ENCODE measurements around the gene HMHB1.

HMHB1 gene
- 0 reads per million in 2 donors for total RNA-seq

GRCh38 chr5:143812085-143812705 lies at the start of gene HMHB1:
Gene HMHB1, plus strand, starts transcription at chr5:143812161.
- DNase-seq: no peak

DNA sequence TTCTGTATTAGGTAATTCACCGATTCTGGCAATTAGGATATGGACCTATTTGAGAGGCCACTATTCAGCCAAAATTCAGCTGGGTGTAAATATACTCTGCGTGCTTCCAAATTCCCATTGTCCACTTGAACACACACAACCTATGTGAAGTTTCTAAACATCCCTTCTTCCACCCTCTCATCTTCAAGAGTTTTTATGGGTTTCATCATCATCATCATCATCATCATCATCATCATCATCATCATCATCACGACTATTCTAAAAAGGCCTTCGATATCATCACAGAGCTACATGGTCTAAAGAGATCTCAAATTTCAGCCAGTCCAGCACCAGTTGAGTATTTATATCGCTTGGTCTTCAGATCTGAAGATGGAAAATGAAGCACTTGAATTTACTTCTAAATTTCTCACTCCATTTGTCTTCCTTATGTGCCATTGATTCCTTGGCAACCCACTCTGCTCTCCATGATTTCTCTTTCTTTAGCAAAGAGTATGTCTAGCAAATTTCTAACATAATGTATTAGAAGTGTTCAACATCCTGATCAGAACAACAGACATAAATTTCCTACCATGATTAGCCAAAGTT lies 49.2 kb upstream of the HMHB1 start:
- DNase-seq: no peak

DNA sequence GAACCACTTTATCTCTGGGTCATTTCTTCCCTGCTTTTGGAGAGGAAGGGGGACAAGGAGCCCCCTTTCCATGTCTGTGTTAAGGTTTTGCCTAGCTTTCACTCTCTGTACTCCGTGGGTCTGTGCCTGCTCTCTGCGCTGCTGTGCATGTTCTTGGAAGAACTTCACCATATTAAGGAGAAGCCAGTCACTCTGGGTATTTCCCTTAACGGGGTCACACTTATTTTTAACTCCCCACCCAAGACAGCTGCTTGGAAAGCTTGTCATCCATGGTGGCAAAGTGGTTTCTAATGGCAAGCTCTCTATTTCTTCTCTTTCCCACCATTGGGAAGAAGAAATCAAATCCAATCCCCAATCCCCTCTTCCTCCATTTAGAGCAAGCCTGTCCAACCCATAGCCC lies 44.8 kb upstream of the HMHB1 start:
- no peak for DNase-seq

GRCh38 chr5:143769026-143769786 lies 42.8 kb upstream of the HMHB1 start:
- DNase-seq: no peak

DNA sequence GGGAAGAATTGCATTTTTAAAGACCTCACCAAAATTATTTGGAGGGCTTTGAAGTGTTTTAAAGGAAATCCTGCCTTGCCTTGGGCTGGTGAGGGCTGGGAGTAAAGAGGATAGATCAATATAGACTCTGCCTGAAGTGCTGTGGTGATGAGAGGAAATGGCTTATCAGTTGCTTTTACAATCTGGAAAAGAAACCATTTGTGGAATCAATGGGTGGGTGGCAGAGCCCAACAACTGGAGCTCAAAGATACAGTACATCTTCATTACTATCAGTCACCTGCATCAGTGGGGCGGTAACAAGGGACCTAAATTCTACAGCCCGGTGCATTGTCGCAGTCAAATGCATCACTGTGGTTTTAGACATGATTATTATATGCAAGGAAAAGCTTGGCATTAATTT lies 41.5 kb upstream of the HMHB1 start:
- DNase-seq: no peak

- no peak for DNase-seq
Observed at GRCh38 chr5:143771189-143771588, 40.8 kb upstream of the HMHB1 start.

GRCh38 chr5:143771602-143772001 lies 40.4 kb upstream of the HMHB1 start:
- no peak for DNase-seq

DNA sequence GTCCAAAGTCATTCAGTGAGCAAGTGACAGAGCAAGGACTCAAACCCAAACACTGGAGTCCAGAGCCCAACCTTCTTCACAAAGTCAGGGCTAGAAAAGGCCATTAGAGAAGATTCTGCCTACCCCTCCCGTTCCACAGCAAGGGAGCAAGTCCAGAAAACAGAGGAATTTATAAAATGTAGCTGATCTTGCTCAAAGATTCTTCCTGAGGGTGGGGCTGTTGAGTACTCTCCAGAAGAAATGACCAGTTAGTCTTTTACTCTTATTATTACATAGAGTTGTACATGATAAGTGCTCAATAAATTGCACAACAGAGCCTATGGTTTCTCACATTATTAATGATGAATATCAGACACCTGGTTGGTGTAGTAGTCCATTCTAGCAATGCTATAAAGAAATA lies 39.3 kb upstream of the HMHB1 start:
- DNase-seq: no peak

DNA sequence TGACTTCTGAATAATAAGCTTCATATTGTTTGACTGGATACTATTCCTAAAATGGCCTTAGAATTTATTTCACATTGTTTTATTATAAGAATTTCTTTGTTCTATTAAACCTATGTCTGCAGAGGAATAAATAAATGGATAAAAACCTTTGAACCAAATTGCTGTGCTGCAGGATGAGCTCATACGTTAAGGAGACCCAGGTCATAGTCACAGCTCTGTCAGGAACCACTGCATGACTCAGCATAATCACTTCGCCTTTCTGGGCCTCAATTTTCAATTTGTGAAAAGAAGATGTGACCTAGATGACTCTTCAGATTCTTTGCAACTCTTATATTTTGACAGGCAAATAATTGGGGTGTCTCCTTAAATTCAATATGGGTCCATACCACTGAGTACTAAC lies 36.7 kb upstream of the HMHB1 start:
- DNase-seq: no peak

- no peak for DNase-seq
Observed at GRCh38 chr5:143776951-143777350, 35.0 kb upstream of the HMHB1 start.

DNA sequence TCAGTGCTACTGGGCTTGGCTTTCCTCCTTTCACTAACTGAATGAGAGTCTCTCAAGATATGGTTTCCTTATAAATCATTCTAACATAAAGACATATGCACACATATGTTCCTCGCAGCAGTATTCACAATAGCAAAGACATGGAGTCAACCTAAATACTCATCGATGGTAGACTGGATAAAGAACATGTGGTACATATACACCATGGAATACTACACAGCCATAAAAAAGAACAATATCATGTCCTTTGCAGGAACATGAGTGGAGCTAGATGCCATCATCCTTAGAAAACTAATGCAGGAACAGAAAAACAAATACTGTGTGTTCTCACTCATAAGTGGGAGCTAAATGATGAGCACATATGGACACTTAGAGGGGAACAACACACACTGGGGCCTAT lies 32.5 kb upstream of the HMHB1 start:
- no peak for DNase-seq

- no peak for DNase-seq
Observed at GRCh38 chr5:143781993-143782520, 29.9 kb upstream of the HMHB1 start.

- no peak for DNase-seq
Observed at GRCh38 chr5:143782588-143783386, 29.2 kb upstream of the HMHB1 start.

- no peak for DNase-seq
Observed at GRCh38 chr5:143788401-143788800, 23.6 kb upstream of the HMHB1 start.

DNA sequence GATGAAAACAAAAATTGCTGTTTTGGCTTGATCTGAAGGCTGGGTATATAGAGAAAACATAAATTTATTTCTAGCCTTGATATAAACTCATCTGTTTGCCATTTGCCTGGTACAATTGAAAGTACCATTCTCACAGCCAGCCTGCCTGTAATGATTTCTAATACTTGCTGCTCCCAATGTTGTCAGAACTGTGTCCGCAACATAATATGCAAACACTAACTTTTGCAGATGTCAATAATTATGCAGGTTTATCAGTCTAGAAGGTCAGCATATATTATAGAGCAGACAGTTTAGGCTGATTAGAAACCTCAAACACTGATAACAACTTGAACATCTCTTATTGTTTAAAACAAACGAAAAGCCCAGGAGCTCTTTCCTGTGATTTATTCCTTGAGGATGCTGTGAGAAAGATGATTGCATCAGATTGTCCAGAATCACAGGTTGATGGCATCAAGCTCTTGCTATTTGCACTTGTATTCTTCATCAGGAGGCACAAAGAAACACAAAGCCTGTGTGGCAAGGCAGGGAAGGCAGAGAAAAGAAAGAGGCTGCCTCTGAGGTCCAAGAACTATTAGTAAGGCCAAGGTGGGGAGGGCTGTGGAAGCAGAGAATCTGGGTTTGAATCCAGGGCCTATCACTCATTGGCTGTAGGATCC lies 21.4 kb upstream of the HMHB1 start:
- DNase-seq: no peak

- DNase-seq: no peak
Observed at GRCh38 chr5:143791848-143792731, 19.9 kb upstream of the HMHB1 start.

GRCh38 chr5:143793249-143793648 lies 18.7 kb upstream of the HMHB1 start:
- DNase-seq: no peak

DNA sequence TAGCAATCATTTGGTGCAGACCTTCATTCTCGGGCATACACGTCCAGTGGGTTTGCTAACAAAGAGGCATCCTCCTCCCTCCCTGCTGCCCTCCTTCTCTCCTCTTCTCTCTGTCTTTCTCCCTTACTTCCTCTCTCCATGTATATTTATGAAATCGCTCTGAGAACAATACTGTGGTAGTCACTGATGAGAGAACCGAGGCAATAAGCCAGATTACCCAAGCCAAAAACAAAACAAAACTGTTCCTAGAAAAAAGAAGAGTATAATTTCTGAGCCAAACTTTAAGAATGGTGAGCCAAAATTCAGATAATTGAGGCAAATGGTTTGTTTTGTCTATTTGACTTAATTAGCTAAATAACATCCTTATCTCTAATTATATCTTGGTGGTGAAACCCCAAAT lies 15.8 kb upstream of the HMHB1 start:
- no peak for DNase-seq

- no peak for DNase-seq
Observed at GRCh38 chr5:143796753-143797152, 15.2 kb upstream of the HMHB1 start.

DNA sequence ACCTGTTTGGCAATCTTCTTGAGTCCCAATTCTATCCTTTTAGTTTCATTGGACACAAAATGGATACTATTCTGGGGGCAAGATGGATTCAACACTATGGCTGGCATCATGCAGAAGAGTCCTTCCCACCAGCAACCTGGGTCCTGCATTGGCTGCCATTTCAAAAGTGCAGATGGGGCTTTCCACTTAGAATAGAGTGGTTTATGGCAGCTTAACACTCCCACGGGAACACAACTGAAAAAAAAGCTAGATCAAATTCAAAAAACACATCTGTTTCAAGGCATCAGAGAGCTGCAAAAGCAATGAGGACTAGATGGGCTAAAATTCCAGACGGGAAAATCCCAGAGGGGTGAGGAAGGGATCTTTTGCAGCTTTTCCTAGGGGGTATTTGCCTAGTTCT lies 11.2 kb upstream of the HMHB1 start:
- no peak for DNase-seq

DNA sequence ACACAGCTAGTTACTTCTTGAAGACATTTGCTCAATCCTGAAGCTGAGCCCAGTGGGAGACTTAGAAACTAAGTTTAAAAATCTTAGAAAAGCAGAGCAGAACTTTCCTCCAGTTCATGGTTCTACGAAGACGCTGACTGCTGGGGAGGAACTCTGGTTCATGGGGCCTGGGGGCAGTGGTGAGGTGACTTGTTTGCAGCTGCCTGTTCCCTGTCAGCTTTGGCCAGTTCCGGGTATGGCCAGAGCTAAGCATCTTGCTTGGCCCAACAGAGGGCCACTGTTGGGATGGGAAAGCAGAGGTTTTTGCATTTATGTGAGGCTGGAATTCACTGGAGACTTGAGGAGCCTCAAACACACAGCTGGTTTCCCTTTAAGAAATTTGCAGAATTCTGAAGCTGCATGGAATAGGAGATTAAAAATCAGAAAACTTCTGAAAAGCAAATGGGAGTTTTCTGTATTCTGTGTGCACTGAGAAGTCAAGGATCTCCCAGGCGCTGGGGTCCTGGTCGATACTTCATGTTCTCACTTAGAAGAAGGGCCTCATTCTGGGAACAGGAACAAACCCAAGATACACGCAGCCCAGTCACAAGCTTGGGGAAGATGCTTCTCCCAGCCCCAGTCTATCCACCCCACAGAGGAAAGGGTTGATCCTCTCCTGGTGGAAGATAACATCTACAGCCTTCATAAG lies 10.6 kb upstream of the HMHB1 start:
- no peak for DNase-seq

Measured in activated gamma-delta T cell (primary cell).